Stimulated activated CD4-positive, alpha-beta T cell treated with anti-CD3 and anti-CD28 coated beads, Interleukin-2, amount 100 ng/mL, for 48 hours (primary cell): ENCODE results near the gene CTNNA3.

ENCODE experiments used
- DNase-seq, 2 donors: peaks; one replicate each; pipeline ENCODE4 v3.0.0-alpha.2; 2020

Gene CTNNA3

DNA sequence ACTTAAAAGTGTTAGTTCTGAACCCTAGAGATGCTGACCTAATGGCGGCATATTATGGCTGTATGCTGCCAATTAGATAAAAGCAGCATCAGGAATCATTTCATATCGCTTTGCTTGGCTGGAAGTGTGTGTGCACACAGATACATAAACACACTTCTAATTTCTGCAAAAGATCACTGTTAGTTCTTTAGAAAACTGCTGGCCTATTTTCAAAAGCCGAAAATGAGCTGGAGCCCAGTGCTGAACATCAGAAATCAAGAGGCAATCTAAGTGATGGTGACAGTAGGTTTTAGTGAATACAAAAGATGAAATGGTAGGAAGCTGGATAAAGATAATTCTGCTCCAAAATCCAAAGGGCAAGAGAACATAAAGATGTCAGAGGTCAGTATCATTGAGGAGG lies 1516.0 kb downstream of the CTNNA3 start:
- no peak for DNase-seq

DNA sequence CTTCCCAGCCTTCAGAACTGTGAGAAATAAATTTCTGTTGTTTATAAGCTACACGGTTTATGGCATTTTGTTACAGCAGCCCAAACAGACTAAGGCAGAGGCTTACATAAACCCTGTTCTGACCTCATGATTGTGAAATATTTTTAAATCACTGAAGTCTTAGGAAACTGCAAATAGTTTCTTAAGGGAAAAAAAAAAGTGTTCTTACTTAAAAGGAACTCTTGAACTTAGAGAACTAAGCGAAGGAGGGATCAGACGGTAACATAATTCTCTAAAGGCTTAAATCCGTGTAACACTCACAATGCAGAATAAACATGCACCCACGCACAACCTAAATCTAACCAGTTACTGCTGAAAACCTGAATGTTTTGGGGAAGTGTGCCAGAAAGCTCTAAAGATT lies 1519.2 kb downstream of the CTNNA3 start:
- no peak for DNase-seq

- DNase-seq: no peak
These were observed 1528.2 kb downstream of the CTNNA3 start for GRCh38 chr10:66167816-66168215.

- DNase-seq: no peak
These were observed 1533.3 kb downstream of the CTNNA3 start for GRCh38 chr10:66162560-66163143.

DNA sequence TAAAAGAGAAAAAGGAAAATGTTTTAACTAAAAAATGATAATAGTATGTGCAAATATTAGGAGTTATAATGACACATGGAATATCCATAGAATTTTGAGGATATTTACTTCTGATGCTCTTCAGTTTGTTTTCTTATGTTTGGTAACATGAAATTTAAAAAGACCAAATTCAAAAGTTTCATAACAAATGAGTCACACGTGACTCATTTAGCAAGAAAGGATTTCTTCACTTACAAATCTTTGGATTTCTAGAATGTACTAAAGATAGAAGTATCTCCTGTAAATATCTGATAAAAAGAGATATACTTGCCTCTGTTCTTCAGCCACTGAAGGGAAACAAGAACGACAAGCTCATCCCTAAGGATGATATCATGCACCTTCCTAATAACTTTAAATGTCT lies 1544.6 kb downstream of the CTNNA3 start:
- DNase-seq: no peak

- no peak for DNase-seq
These were observed 1547.7 kb downstream of the CTNNA3 start for GRCh38 chr10:66148312-66148711.

GRCh38 chr10:66144016-66144415 lies 1552.0 kb downstream of the CTNNA3 start:
- no peak for DNase-seq

- no peak for DNase-seq
These were observed 1593.2 kb downstream of the CTNNA3 start for GRCh38 chr10:66102756-66103155.

DNA sequence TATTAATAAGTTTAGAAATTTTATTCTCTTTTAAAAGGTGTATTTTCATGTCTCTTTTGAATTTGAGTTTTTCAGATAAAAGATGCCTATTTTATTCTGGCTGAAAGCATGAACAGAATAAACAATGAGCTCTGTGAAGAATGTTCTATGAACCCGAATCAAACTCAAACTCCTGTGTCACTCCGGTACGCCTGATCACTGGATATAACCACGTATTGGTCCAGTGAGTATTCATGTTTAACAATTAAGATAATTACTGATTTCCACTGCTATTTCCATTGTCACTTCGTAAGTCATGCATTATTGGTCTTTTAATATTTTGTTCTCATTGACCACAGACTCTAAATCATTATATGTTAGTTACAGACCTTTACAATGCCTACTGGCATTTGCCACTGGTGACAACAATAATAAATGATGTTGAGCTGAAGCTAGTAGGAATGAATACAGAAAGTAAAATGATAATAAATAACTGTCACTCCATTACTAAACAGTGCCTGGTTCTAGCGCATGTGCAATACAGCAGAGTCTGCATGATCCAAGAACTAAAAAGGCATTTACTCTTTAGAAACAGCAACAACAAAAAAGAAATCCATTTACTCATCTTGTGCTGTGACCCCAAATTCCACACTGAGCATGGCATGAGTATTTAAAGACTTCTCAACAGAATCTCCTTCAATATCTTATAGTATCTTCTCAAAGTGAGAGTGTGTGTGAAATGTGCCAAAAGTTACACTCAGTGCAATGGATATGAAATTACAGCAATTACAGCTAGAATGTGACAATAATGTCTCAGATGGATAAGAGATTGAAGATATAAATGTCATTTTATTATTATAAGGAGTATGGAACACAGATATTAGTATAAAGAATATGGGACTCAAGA lies 1597.2 kb downstream of the CTNNA3 start:
- DNase-seq: no peak

DNA sequence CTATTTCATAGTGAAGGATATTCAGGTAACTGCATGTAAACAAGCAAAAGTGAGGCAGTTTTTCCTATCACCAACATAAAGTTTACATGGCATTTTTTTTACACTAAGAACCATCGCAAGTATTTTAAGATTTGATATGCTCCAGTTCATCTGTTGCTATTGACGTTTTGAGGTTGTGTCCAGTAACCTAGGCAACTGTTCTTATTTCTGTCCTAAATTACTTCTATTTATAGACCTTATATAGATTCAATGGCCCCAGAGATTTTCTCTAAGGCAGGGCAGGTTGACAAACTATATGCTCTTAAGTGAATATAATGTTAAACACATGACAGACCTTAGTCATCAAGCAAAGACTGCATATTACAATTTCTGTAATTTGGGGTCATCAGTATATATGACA lies 1600.4 kb downstream of the CTNNA3 start:
- no peak for DNase-seq

- DNase-seq: no peak
These were observed 1610.1 kb downstream of the CTNNA3 start for GRCh38 chr10:66085906-66086305.

- no peak for DNase-seq
These were observed 1624.1 kb downstream of the CTNNA3 start for GRCh38 chr10:66071907-66072306.

GRCh38 chr10:66058594-66058993 lies 1637.4 kb downstream of the CTNNA3 start:
- DNase-seq: no peak

- DNase-seq: no peak
These were observed 1646.7 kb downstream of the CTNNA3 start for GRCh38 chr10:66049335-66049734.

DNA sequence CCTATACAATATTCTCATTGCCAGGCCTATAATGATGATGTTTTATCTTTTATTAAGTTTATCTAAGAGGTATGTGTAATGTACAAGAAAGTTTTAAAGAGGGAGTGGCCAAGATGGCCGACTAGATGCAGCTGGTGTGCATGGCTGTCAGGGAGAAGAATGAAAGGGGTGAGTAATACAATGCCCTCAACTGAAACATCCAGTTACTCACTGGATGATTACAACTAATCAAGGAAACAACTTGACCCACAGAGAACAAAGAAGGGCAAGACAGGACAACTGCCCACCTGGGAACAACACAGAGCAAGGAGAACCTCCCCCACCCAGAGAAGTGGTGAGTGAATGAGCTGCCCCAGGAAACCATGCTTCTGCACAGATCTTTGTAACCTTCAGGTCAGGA lies 1650.1 kb downstream of the CTNNA3 start:
- no peak for DNase-seq

DNA sequence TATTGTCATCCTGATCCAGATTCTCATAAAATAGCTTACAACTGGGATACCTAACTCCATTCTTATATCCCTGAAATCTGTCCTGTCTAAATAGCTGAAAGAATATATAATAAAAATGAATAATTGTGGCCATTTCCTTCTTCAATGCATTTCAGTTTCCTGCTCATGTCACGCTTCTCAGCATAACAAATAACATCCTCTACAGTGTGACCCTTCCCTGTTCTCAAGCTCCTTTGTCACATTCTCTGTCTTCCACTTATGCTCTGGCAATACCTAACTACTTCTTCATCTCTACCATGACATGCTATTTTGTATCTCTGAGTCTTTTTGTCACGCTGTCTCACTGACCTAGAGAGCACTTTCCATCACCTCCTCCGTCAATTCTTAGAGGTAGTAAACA lies 1654.2 kb downstream of the CTNNA3 start:
- no peak for DNase-seq

GRCh38 chr10:66038623-66039022 lies 1657.4 kb downstream of the CTNNA3 start:
- DNase-seq: no peak

DNA sequence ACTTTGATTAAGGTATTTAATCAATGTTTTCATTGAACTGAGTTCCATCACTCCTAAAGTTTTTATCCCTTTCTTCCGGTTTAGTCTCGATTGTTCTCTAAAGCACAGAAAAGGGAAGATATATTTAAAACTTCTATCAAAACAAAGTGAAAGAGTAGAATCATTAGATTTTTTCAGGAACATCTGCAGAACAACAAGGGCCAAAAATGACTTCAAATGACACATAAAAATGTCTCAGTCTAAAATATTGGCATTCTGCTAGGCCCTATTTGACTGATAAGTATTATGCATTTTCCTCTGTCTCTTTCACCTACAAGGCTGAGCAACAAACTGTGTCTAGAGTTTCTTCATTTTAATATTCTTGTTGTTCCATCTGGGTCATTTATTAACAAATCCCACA lies 1669.7 kb downstream of the CTNNA3 start:
- no peak for DNase-seq

- no peak for DNase-seq
These were observed 1670.8 kb downstream of the CTNNA3 start for GRCh38 chr10:66025186-66025585.

- no peak for DNase-seq
These were observed 1674.6 kb downstream of the CTNNA3 start for GRCh38 chr10:66021423-66021822.

DNA sequence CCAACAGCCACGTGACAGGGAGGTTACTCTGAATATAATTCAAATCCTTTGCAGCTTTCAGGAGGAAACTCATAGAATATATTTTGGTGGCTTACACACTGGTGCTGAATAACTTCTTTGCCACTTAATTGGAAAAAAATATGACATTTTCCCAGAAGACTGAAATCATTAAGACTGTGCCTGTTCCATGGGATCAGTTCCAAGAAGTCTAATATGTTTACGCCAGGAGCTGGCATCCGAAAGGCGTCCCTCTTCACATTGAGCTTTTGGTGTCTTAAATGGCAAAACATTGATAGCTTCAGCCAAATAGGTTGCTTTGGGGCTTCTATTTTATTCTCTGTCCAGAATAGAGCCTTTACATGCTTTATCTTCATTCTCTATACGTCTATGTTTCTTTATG lies 1687.8 kb downstream of the CTNNA3 start:
- DNase-seq: no peak

DNA sequence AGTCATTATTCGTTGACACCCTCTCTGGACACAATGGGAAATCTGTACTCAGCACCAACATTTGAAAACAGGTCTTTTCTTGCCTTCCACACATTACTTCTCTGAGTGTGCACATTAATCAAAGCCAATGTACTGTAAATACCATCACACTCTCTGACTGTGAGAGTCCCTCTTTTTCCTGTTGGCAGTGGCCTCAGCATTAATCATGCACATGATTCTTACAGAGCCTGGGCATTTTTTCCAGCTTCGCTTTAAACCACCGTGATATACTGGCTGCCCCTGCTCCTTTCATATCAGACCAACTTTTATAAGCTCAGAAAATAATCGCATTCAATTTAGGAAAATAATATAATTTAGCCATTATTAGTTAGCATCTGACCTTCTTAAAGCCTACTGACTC lies 1689.6 kb downstream of the CTNNA3 start:
- no peak for DNase-seq

GRCh38 chr10:65993451-65993850 lies 1702.5 kb downstream of the CTNNA3 start:
- no peak for DNase-seq

- DNase-seq: no peak
These were observed 1727.1 kb downstream of the CTNNA3 start for GRCh38 chr10:65968871-65969270.

DNA sequence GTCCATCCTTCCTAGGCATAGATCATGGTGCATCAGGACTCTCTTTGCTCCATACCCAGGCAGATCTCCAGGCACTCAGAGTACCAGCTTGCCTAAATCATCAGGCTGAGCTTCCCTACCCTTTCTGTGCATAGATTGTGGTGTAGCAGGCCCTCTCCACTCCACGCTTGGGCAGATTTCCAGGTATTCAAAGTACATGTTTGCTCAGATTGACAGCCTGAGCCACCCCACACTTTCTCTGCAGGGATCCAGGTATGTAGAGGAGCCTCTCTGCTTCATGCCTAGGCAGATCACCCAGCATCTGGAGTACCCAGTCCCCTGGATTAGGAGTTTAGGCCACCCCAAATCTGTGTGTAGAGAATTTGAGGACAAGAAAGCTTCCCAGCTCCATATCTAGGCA lies 1727.6 kb downstream of the CTNNA3 start:
- no peak for DNase-seq
